ENCODE data around the gene PHF2. TPM values are rescaled to one million over a fixed set of nuclear protein-coding genes. Genes with fewer than 3 reads are reported as not detected.
A peak's percentile ranks its signal among the peaks of the same experiment; 100 is the strongest.

The PHF2 gene
- total and polyA plus RNA-seq, 3 experiments from 2014 or later, result 3.0 to 25.0 (median 22.4) TPM

- no peaks in the 10 kb centered on the region for H3K27me3 ChIP-seq (ENCODE audit: insufficient read depth, low read length, poor library complexity, severe bottlenecking)
- Mint-ChIP-seq H3K4me3 (peak overlapping the region in 1 of 7 donors; percentile 58), H3K9me3 (peaks cover 0 to 4% (median 0%) of the 10 kb centered on the region in 5 donors), H3K4me1 (peaks cover 57 to 88% (median 83%) of the 10 kb centered on the region in 3 donors), H3K36me3 (peaks cover 2 to 14% (median 2%) of the 10 kb centered on the region in 3 donors), H3K27ac (peak overlapping the region in 3 of 8 donors; percentile 6 to 31 (median 8)), H3K27me3 (no peaks in the 10 kb centered on the region)
- no peaks in the 10 kb centered on the region for H3K36me3 ChIP-seq (ENCODE audit: insufficient read depth, low read length)
- ChIA-PET CTCF (interaction anchor here (2.6 kb wide), 1 partner anchor 16 kb away, joined by 13 read pairs; no protein-coding TSS in a partner anchor), POLR2A (interaction anchor here (1.4 kb wide), 1 partner anchor 16 kb away, joined by 4 read pairs; no protein-coding TSS in a partner anchor)
- no peak for DNase-seq
- peaks cover 10% of the 10 kb centered on the region for H3K4me1 ChIP-seq (ENCODE audit: insufficient read depth, low read length)
- H3K9me3 ChIP-seq (ENCODE audit: low read length), result no peaks in the 10 kb centered on the region
- no peak overlapping the region for H3K27ac ChIP-seq (ENCODE audit: low read depth, low read length)
- H3K4me3 ChIP-seq (ENCODE audit: low read length), result no peak overlapping the region
These were observed 6.2 kb downstream of the PHF2 start for GRCh38 chr9:93582550-93582949.

DNA sequence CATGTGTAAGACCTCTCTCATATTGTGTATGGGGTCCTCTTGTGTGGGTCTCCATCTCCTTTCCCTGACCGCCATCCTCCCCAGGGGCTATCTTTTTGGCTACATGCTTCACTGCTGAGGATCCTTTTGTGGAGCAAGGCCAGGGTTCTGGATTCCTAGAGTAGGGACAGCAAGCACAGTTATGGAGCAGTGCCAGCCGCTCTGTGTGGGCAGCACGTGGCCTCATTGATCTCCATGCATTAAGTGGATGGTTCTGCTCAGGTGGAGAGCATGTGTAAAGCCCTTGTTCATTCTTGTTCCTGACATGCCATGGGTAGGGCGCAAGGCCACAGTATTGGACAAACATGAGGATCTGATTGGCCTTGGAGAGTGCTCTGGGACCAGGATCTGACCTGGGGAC lies 8.9 kb downstream of the PHF2 start:
- H3K27ac ChIP-seq (ENCODE audit: low read depth, low read length), result no peak overlapping the region
- H3K36me3 ChIP-seq (ENCODE audit: insufficient read depth, low read length), result no peaks in the 10 kb centered on the region
- H3K27me3 ChIP-seq (ENCODE audit: insufficient read depth, low read length, poor library complexity, severe bottlenecking), result no peaks in the 10 kb centered on the region
- H3K36me3 Mint-ChIP-seq, result peaks cover 2 to 14% (median 2%) of the 10 kb centered on the region in 3 donors
- peaks cover 6% of the 10 kb centered on the region for H3K4me1 ChIP-seq (ENCODE audit: insufficient read depth, low read length)
- no peaks in the 10 kb centered on the region for H3K9me3 ChIP-seq (ENCODE audit: low read length)
- peaks cover 52 to 87% (median 79%) of the 10 kb centered on the region in 3 donors for H3K4me1 Mint-ChIP-seq
- H3K4me3 ChIP-seq (ENCODE audit: low read length), result no peak overlapping the region
- H3K9me3 Mint-ChIP-seq, result peaks cover 0 to 4% (median 0%) of the 10 kb centered on the region in 5 donors
- DNase-seq, result no peak
- CTCF ChIA-PET, result no interaction called here
- H3K27me3 Mint-ChIP-seq, result no peaks in the 10 kb centered on the region
- no peak overlapping the region for H3K4me3 Mint-ChIP-seq
- H3K27ac Mint-ChIP-seq, result peak overlapping the region in 2 of 8 donors; percentile 57 to 74
- POLR2A ChIA-PET, result no interaction called here

GRCh38 chr9:93585695-93586094 lies 9.3 kb downstream of the PHF2 start:
- peaks cover 0 to 4% (median 0%) of the 10 kb centered on the region in 5 donors for H3K9me3 Mint-ChIP-seq
- no peaks in the 10 kb centered on the region for H3K36me3 ChIP-seq (ENCODE audit: insufficient read depth, low read length)
- peaks cover 2 to 14% (median 2%) of the 10 kb centered on the region in 3 donors for H3K36me3 Mint-ChIP-seq
- no peaks in the 10 kb centered on the region for H3K9me3 ChIP-seq (ENCODE audit: low read length)
- H3K4me1 ChIP-seq (ENCODE audit: insufficient read depth, low read length), result peaks cover 6% of the 10 kb centered on the region
- DNase-seq, result no peak
- no peaks in the 10 kb centered on the region for H3K27me3 Mint-ChIP-seq
- no peak overlapping the region for H3K27ac ChIP-seq (ENCODE audit: low read depth, low read length)
- H3K27ac Mint-ChIP-seq, result peak overlapping the region in 1 of 8 donors; percentile 43
- no peak overlapping the region for H3K4me3 Mint-ChIP-seq
- peaks cover 52 to 87% (median 79%) of the 10 kb centered on the region in 3 donors for H3K4me1 Mint-ChIP-seq
- CTCF ChIA-PET, result no interaction called here
- no peaks in the 10 kb centered on the region for H3K27me3 ChIP-seq (ENCODE audit: insufficient read depth, low read length, poor library complexity, severe bottlenecking)
- no peak overlapping the region for H3K4me3 ChIP-seq (ENCODE audit: low read length)
- POLR2A ChIA-PET, result no interaction called here

GRCh38 chr9:93586290-93587057 lies 10.1 kb downstream of the PHF2 start:
- Histone ChIP-seq H3K4me1 (ENCODE audit: insufficient read depth, low read length) (peaks cover 6% of the 10 kb centered on the region), H3K27ac (ENCODE audit: low read depth, low read length) (no peak overlapping the region), H3K9me3 (ENCODE audit: low read length) (no peaks in the 10 kb centered on the region), H3K36me3 (ENCODE audit: insufficient read depth, low read length) (no peaks in the 10 kb centered on the region), H3K27me3 (ENCODE audit: insufficient read depth, low read length, poor library complexity, severe bottlenecking) (no peaks in the 10 kb centered on the region), H3K4me3 (ENCODE audit: low read length) (no peak overlapping the region)
- peak overlapping the region in 2 of 8 donors; percentile 34 to 43 for H3K27ac Mint-ChIP-seq
- peaks cover 0 to 4% (median 0%) of the 10 kb centered on the region in 5 donors for H3K9me3 Mint-ChIP-seq
- H3K36me3 Mint-ChIP-seq, result peaks cover 2 to 14% (median 2%) of the 10 kb centered on the region in 3 donors
- ChIA-PET CTCF (no interaction called here), POLR2A (no interaction called here)
- peaks cover 51 to 86% (median 79%) of the 10 kb centered on the region in 3 donors for H3K4me1 Mint-ChIP-seq
- no peak overlapping the region for H3K4me3 Mint-ChIP-seq
- DNase-seq, result no peak
- no peaks in the 10 kb centered on the region for H3K27me3 Mint-ChIP-seq

DNA sequence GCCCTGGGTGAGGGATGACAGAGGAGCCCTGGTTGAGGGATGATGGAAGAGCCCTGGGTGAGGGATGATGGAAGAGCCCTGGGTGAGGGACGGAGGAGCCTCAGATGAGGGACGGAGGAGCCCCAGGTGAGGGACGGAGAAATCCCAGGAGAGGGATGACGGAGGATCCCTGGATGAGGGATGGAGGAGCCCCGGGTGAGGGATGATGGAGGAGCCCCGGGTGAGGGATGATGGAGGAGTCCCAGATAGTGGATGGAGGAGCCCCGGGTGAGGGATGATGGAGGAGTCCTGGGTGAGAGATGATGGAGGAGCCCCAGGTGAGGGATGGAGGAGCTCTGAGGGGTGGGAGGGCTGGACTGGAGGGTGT lies 10.9 kb downstream of the PHF2 start:
- Histone ChIP-seq H3K27me3 (ENCODE audit: insufficient read depth, low read length, poor library complexity, severe bottlenecking) (no peaks in the 10 kb centered on the region), H3K4me1 (ENCODE audit: insufficient read depth, low read length) (peaks cover 6% of the 10 kb centered on the region), H3K27ac (ENCODE audit: low read depth, low read length) (no peak overlapping the region), H3K4me3 (ENCODE audit: low read length) (no peak overlapping the region), H3K9me3 (ENCODE audit: low read length) (no peaks in the 10 kb centered on the region), H3K36me3 (ENCODE audit: insufficient read depth, low read length) (no peaks in the 10 kb centered on the region)
- DNase-seq, result no peak
- H3K27ac Mint-ChIP-seq, result peak overlapping the region in 4 of 8 donors; percentile 18 to 77 (median 46)
- peaks cover 48 to 85% (median 80%) of the 10 kb centered on the region in 3 donors for H3K4me1 Mint-ChIP-seq
- CTCF ChIA-PET, result interaction anchor here (1.1 kb wide), 1 partner anchor 21 kb away, joined by 5 read pairs; no protein-coding TSS in a partner anchor
- H3K9me3 Mint-ChIP-seq, result peaks cover 0 to 4% (median 0%) of the 10 kb centered on the region in 5 donors
- H3K36me3 Mint-ChIP-seq, result peaks cover 2 to 14% (median 2%) of the 10 kb centered on the region in 3 donors
- no peak overlapping the region for H3K4me3 Mint-ChIP-seq
- no peaks in the 10 kb centered on the region for H3K27me3 Mint-ChIP-seq
- POLR2A ChIA-PET, result no interaction called here

GRCh38 chr9:93587651-93588347 lies 11.4 kb downstream of the PHF2 start:
- H3K4me3 ChIP-seq (ENCODE audit: low read length), result no peak overlapping the region
- H3K4me3 Mint-ChIP-seq, result no peak overlapping the region
- H3K4me1 ChIP-seq (ENCODE audit: insufficient read depth, low read length), result peaks cover 6% of the 10 kb centered on the region
- H3K36me3 Mint-ChIP-seq, result peaks cover 2 to 14% (median 2%) of the 10 kb centered on the region in 3 donors
- CTCF ChIA-PET, result interaction anchor here (1.1 kb wide), 1 partner anchor 22 kb away, joined by 5 read pairs; no protein-coding TSS in a partner anchor
- peaks cover 0 to 4% (median 0%) of the 10 kb centered on the region in 5 donors for H3K9me3 Mint-ChIP-seq
- peaks cover 46 to 84% (median 78%) of the 10 kb centered on the region in 3 donors for H3K4me1 Mint-ChIP-seq
- peak overlapping the region in 3 of 8 donors; percentile 18 to 47 (median 46) for H3K27ac Mint-ChIP-seq
- no peaks in the 10 kb centered on the region for H3K9me3 ChIP-seq (ENCODE audit: low read length)
- H3K36me3 ChIP-seq (ENCODE audit: insufficient read depth, low read length), result no peaks in the 10 kb centered on the region
- DNase-seq, result no peak
- POLR2A ChIA-PET, result no interaction called here
- H3K27me3 Mint-ChIP-seq, result no peaks in the 10 kb centered on the region
- no peak overlapping the region for H3K27ac ChIP-seq (ENCODE audit: low read depth, low read length)
- no peaks in the 10 kb centered on the region for H3K27me3 ChIP-seq (ENCODE audit: insufficient read depth, low read length, poor library complexity, severe bottlenecking)

- H3K4me1 ChIP-seq (ENCODE audit: insufficient read depth, low read length), result peaks cover 6% of the 10 kb centered on the region
- H3K4me3 Mint-ChIP-seq, result no peak overlapping the region
- H3K36me3 Mint-ChIP-seq, result peaks cover 0 to 10% (median 0%) of the 10 kb centered on the region in 3 donors
- H3K36me3 ChIP-seq (ENCODE audit: insufficient read depth, low read length), result no peaks in the 10 kb centered on the region
- peak overlapping the region in 7 of 8 donors; percentile 4 to 82 (median 78) for H3K27ac Mint-ChIP-seq
- no peak overlapping the region for H3K4me3 ChIP-seq (ENCODE audit: low read length)
- ChIA-PET CTCF (no interaction called here), POLR2A (no interaction called here)
- no peaks in the 10 kb centered on the region for H3K27me3 ChIP-seq (ENCODE audit: insufficient read depth, low read length, poor library complexity, severe bottlenecking)
- no peaks in the 10 kb centered on the region for H3K27me3 Mint-ChIP-seq
- H3K9me3 Mint-ChIP-seq, result peaks cover 0 to 4% (median 0%) of the 10 kb centered on the region in 5 donors
- H3K27ac ChIP-seq (ENCODE audit: low read depth, low read length), result no peak overlapping the region
- H3K4me1 Mint-ChIP-seq, result peaks cover 48 to 88% (median 72%) of the 10 kb centered on the region in 3 donors
- no peak for DNase-seq
- H3K9me3 ChIP-seq (ENCODE audit: low read length), result no peaks in the 10 kb centered on the region
These were observed 12.5 kb downstream of the PHF2 start for GRCh38 chr9:93588641-93589609.
